ENCODE results near the gene PCCA.

GRCh38 chr13:100561599-100562204, 472.8 kb downstream of the PCCA start:
- no peak for TF ChIP-seq CTCF (IDR thresholded peaks at IDR 0.05; ENCODE audit: borderline replicate concordance, extremely low read depth, low read length, poor library complexity, severe bottlenecking)
- TF ChIP-seq EZH2 (IDR thresholded peaks at IDR 0.05; ENCODE audit: borderline replicate concordance, low read depth, low read length, severe bottlenecking) = no peak

Data from DND-41 (cell line).